Upper lobe of left lung (tissue), 6 donors: Measurements from ENCODE around the gene CADM1. TPM values are rescaled to one million over a fixed set of nuclear protein-coding genes. Genes with fewer than 3 reads are reported as not detected.

ENCODE experiments used
- ATAC-seq, 2 donors: fragments of 200-7000 bp; cut with Tn5 transposase; one replicate each; pipeline ENCODE4 v1.9.1; 2022; ENCODE audit warnings: mild to moderate bottlenecking in 2 of 2, moderate library complexity in 2 of 2; ENCODE audit not compliant: low FRiP score in 2 of 2
- DNase-seq, 2 donors: peaks; one replicate each; pipeline ENCODE4 v3.0.0-alpha.2; 2019 to 2020
- H3K27ac ChIP-seq, 4 donors: fragments of 200-600 bp; sonication (generic); one replicate each; pipeline ENCODE4 v1.5.1; 2016 to 2019
- H3K27me3 ChIP-seq, 4 donors: fragments of 200-600 bp; sonication (generic); one replicate each; pipeline ENCODE4 v1.5.1; 2017 to 2019
- H3K36me3 ChIP-seq, 4 donors: fragments of 200-600 bp; sonication (generic); one replicate each; pipeline ENCODE4 v1.5.1; 2016 to 2019
- H3K4me1 ChIP-seq, 4 donors: fragments of 200-600 bp; sonication (generic); one replicate each; pipeline ENCODE4 v1.5.1; 2018 to 2019
- H3K4me3 ChIP-seq, 4 donors: fragments of 200-600 bp; sonication (generic); one replicate each; pipeline ENCODE4 v1.5.1; 2017 to 2019; ENCODE audit warnings: mild to moderate bottlenecking in 2 of 4, moderate library complexity in 1 of 4
- H3K9me3 ChIP-seq, 4 donors: fragments of 200-600 bp; sonication (generic); one replicate each; pipeline ENCODE4 v1.5.1; 2018 to 2019
- EP300 ChIP-seq, 4 donors: sonication (generic); formaldehyde crosslinking; IDR thresholded peaks; one replicate each; pipeline ENCODE4 v1.5.1; 2017; ENCODE audit warnings: antibody characterized with exemption in 4 of 4, control low read depth in 2 of 4
- POLR2A ChIP-seq, 4 donors: fragments of 450-650 bp; IDR thresholded peaks; one replicate each; pipeline ENCODE4 v1.5.1; 2016 to 2017; ENCODE audit warnings: antibody characterized with exemption in 4 of 4, mild to moderate bottlenecking in 2 of 4
- POLR2AphosphoS5 ChIP-seq, 2 donors: sonication (generic); formaldehyde crosslinking; IDR thresholded peaks; one replicate each; pipeline ENCODE4 v1.5.1; 2017; ENCODE audit warnings: antibody characterized with exemption in 2 of 2
- WGBS, 2 donors: methylation state at CpG; one replicate each; pipeline ENCODE4 v1.1.5; 2017 to 2018; 5-methylcytosine and 5-hydroxymethylcytosine counted together
- total RNA-seq, 6 donors: library from RNA; depleted of rRNA in 4 of 6; stranded (reverse); fragments of >200 nt in 4 of 6; gene quantifications; one replicate each; pipeline versions ENCODE4 v1.1.0 to v1.2.1, GENCODE V29; 2016 to 2021
- TF ChIP-seq, protein P1 (sequence below), 6 experiments: fragments of 450-650 bp in 4 of 6; fragments of 200-600 bp in 2 of 6; sonication (generic) in 2 of 6; IDR thresholded peaks; one replicate each; pipeline ENCODE4 v1.5.1; 2016 to 2019; ENCODE audit warnings: antibody characterized with exemption in 6 of 6
- donor health status: DM: no; HTN: no; CAD: no; lungs with moderate emphysema.
- donor health status: DM: no; HTN: yes; CAD: no; lungs with severe emphysema.

CADM1 gene
- total RNA-seq, 6 donors from 2014 or later = 69.9 to 212 (median 125) TPM

DNA sequence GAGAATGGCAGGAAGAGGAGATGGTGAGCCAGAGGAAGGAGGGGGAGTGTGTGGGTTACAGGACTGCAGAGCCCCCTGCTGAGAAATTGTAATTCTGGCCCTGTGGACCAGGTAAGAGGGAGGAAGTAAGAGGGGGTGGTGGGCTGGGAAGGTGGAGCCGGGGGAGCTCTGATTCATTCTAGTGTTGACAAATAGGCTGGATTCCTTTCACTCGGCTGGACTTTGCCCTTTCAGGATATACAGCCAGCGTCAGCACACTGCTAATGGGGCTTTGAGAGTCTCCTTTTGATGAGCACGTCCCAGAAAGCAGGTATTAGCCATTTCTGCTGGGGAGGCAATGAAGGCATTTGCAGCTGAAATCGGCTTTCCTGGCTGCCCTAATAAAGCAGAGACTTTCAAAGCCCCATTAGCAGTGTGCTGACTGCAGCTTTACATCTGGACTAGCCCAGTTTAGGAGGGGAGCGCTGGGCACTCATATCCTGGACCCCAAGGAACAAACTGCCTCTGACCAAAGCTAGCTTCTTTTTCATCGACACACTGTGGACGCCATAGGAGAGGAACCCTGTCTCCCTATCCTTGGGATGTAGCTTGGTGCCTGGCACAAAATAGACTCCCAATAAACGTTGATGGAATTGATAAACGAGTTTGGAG is 44.8 kb upstream of the CADM1 start:
- Histone ChIP-seq H3K27ac (no peak overlapping the region), H3K4me1 (no peaks in the 10 kb centered on the region), H3K27me3 (no peaks in the 10 kb centered on the region), H3K36me3 (no peaks in the 10 kb centered on the region), H3K9me3 (no peaks in the 10 kb centered on the region), H3K4me3 (no peak overlapping the region)
- TF ChIP-seq, protein P1, sequence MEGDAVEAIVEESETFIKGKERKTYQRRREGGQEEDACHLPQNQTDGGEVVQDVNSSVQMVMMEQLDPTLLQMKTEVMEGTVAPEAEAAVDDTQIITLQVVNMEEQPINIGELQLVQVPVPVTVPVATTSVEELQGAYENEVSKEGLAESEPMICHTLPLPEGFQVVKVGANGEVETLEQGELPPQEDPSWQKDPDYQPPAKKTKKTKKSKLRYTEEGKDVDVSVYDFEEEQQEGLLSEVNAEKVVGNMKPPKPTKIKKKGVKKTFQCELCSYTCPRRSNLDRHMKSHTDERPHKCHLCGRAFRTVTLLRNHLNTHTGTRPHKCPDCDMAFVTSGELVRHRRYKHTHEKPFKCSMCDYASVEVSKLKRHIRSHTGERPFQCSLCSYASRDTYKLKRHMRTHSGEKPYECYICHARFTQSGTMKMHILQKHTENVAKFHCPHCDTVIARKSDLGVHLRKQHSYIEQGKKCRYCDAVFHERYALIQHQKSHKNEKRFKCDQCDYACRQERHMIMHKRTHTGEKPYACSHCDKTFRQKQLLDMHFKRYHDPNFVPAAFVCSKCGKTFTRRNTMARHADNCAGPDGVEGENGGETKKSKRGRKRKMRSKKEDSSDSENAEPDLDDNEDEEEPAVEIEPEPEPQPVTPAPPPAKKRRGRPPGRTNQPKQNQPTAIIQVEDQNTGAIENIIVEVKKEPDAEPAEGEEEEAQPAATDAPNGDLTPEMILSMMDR (IDR thresholded peaks at IDR 0.05) = no peak
- TF ChIP-seq POLR2AphosphoS5 (IDR thresholded peaks at IDR 0.05) (no peak), POLR2A (IDR thresholded peaks at IDR 0.05) (no peak), EP300 (IDR thresholded peaks at IDR 0.05) (no peak)
- no peak for ATAC-seq
- WGBS, 2 donors = 46 to 57% methylated on average over 8 to 10 of the region's 10 CpGs
- no peak for DNase-seq

DNA sequence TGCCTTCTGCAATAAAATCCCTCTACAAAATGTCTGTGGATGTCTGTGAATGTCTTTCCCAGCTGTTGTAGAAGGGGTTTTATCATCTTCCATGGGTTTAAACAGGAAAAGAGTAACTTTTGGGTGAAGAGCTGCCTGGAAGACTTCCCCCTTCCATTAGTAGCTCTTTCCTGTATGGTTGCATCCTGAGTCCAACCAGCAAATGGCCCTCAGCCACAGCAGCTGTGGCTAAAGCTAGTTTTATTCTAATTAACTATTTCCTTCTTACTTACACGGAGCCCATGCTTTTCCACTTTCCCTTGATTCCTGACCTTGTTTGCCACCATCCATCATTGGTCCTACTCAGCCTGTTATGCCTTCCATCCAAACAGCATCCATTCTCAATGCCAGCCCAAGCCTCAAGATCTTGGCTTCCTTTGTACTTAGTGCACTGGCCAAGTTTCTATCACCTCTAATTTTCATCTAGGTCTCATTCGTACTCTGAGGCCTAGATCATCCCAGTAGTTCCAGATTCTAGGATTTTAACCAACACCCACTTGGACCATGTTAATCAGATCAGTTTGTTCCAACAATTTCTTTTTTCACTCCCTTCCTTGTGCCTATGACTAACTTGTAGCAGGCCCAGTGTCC is 41.5 kb upstream of the CADM1 start:
- Histone ChIP-seq H3K27ac (no peak overlapping the region), H3K36me3 (no peaks in the 10 kb centered on the region), H3K4me3 (no peak overlapping the region), H3K27me3 (no peaks in the 10 kb centered on the region), H3K4me1 (no peaks in the 10 kb centered on the region), H3K9me3 (no peaks in the 10 kb centered on the region)
- WGBS, 2 donors = 63 to 76% methylated on average over 2 of the region's 2 CpGs
- ATAC-seq = no peak
- DNase-seq = no peak
- TF ChIP-seq, protein P1 (IDR thresholded peaks at IDR 0.05) = no peak
- TF ChIP-seq POLR2A (IDR thresholded peaks at IDR 0.05) (no peak), EP300 (IDR thresholded peaks at IDR 0.05) (no peak)

DNA sequence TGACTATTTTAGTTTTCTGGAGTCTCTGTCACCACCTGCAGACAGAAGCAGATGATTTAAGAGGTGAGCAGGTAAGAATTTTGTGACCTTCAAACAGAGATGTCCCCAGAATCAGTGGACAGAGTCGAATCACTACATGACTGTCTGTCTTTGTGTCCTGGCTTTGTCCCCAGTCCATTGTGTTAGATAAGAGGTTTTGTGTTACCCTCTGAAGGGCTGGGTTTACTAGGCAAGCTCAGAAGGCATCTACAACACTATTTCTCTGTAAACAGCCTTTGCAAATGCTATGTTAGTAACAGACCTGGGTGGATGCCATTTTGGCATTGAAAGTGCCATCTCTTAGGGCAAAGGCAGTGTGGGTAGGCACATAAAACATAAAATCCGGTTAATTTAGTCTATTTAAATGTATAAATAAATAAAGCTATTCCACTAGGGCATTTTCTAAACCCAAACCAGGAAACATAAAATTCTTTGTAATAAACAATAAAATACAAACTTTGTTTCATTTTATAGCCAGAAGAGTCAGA is 40.3 kb upstream of the CADM1 start:
- Histone ChIP-seq H3K27ac (no peak overlapping the region), H3K27me3 (no peaks in the 10 kb centered on the region), H3K4me3 (no peak overlapping the region), H3K9me3 (no peaks in the 10 kb centered on the region), H3K36me3 (no peaks in the 10 kb centered on the region), H3K4me1 (no peaks in the 10 kb centered on the region)
- DNase-seq (no peak), ATAC-seq (no peak)
- TF ChIP-seq POLR2A (IDR thresholded peaks at IDR 0.05) = no peak
- 50 to 70% methylated on average over 2 of the region's 2 CpGs for WGBS, 2 donors

DNA sequence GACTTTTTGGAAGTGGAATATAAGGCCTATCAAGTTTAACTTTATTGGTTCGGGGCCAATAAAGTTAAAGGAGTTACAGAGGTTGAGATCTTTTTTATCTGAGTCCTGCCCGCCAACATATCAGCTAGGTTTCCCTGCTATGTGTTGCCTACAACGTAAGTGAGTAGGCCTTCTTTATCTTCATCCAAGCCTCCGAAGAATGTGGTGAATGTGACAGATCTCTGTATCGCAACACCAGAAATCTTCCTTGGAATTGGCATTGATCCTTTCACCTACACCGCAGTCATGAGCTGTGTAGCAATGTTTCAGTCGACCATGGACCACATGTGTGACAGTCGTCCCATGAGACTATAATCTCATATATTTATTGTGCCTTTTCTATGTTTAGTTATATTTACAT is 37.3 kb upstream of the CADM1 start:
- no peak for TF ChIP-seq EP300 (IDR thresholded peaks at IDR 0.05)
- TF ChIP-seq POLR2A (IDR thresholded peaks at IDR 0.05) = no peak
- TF ChIP-seq, protein P1 (IDR thresholded peaks at IDR 0.05) = no peak
- TF ChIP-seq POLR2AphosphoS5 (IDR thresholded peaks at IDR 0.05) = no peak
- no peak for DNase-seq
- WGBS, 2 donors = 87 to 90% methylated on average over 8 of the region's 8 CpGs
- H3K9me3 ChIP-seq = no peaks in the 10 kb centered on the region
- no peaks in the 10 kb centered on the region for H3K27me3 ChIP-seq
- no peak for ATAC-seq
- H3K27ac ChIP-seq = no peak overlapping the region
- no peaks in the 10 kb centered on the region for H3K4me1 ChIP-seq
- H3K4me3 ChIP-seq = no peak overlapping the region
- H3K36me3 ChIP-seq = no peaks in the 10 kb centered on the region

DNA sequence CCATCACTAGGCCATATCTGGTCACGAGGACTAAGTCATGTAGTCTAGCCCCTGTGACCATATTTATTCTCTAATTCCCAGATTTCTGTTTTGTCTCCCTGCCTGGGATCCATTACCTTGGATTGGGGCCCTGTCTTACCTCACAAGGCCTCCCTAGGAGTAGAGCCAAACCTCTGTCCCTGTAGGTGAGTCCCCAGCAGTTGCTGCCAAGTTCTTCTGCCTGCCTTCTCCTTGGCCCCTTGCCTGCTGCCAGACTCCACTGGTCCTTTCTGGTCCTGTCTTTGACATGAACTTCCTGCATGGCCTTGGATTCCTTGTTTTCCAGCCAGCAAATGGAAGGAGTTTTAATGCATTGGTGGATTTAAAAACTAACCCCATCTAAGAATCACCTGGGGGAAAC is 35.6 kb upstream of the CADM1 start:
- ATAC-seq (no peak), DNase-seq (no peak)
- Histone ChIP-seq H3K27me3 (no peaks in the 10 kb centered on the region), H3K36me3 (no peaks in the 10 kb centered on the region), H3K27ac (no peak overlapping the region), H3K4me1 (no peaks in the 10 kb centered on the region), H3K4me3 (no peak overlapping the region), H3K9me3 (no peaks in the 10 kb centered on the region)
- 89 to 100% methylated on average over 1 of the region's 1 CpG for WGBS, 2 donors
- no peak for TF ChIP-seq EP300 (IDR thresholded peaks at IDR 0.05)
- TF ChIP-seq POLR2AphosphoS5 (IDR thresholded peaks at IDR 0.05) = no peak
- TF ChIP-seq, protein P1 (IDR thresholded peaks at IDR 0.05) = no peak
- TF ChIP-seq POLR2A (IDR thresholded peaks at IDR 0.05) = no peak
